Astrocyte of the spinal cord (primary cell): ENCODE data around the gene KCNG1.

Experiments used
- DNase-seq: peaks from one replicate; pipeline ENCODE4 v3.0.0; 2011; ENCODE audit warnings: low read depth, low spot score
- H3K4me3 ChIP-seq: 2 replicates; pipeline ENCODE4 v1.5.1; 2011; ENCODE audit warnings: low read depth, mild to moderate bottlenecking, low read length, moderate library complexity
- CTCF ChIP-seq: IDR thresholded peaks from 2 replicates; pipeline ENCODE4 v1.5.1; 2012; ENCODE audit warnings: low read depth, mild to moderate bottlenecking, low read length, inconsistent platforms
- in situ Hi-C: cut with HindIII; loops from 2 replicates; pipeline ENCODE4 v1.10.0; 2017; ENCODE audit warnings: low sequenced_read_pairs

KCNG1 gene

GRCh38 chr20:50992733-50993457 lies 30.0 kb downstream of the KCNG1 start:
- DNase-seq: peak; percentile 74
- H3K4me3 ChIP-seq: no peak overlapping the region
- peak; percentile 72 for TF ChIP-seq CTCF
- in situ Hi-C loops: no loop called here

GRCh38 chr20:50992336-50992732 lies 30.6 kb downstream of the KCNG1 start:
- in situ Hi-C loops: no loop called here
- H3K4me3 ChIP-seq: no peak overlapping the region
- DNase-seq: no peak
- TF ChIP-seq CTCF: no peak

GRCh38 chr20:50991076-50991475 lies 31.8 kb downstream of the KCNG1 start:
- in situ Hi-C loops: no loop called here
- H3K4me3 ChIP-seq: no peak overlapping the region
- TF ChIP-seq CTCF: no peak
- no peak for DNase-seq

- peak; percentile 89 for DNase-seq
- peak; percentile 83 for TF ChIP-seq CTCF
- in situ Hi-C loops: no loop called here
- no peak overlapping the region for H3K4me3 ChIP-seq
Measured at GRCh38 chr20:50987493-50988210, 35.3 kb downstream of the KCNG1 start.

- no peak for DNase-seq
- H3K4me3 ChIP-seq: no peak overlapping the region
- no peak for TF ChIP-seq CTCF
- in situ Hi-C loops: no loop called here
Measured at GRCh38 chr20:50983321-50983720, 39.6 kb downstream of the KCNG1 start.

GRCh38 chr20:50982363-50982762 lies 40.5 kb downstream of the KCNG1 start:
- peak; percentile 78 for DNase-seq
- H3K4me3 ChIP-seq: no peak overlapping the region
- TF ChIP-seq CTCF: no peak
- in situ Hi-C loops: no loop called here
